Measurements from ENCODE around the gene KRR1.

The KRR1 gene

DNA sequence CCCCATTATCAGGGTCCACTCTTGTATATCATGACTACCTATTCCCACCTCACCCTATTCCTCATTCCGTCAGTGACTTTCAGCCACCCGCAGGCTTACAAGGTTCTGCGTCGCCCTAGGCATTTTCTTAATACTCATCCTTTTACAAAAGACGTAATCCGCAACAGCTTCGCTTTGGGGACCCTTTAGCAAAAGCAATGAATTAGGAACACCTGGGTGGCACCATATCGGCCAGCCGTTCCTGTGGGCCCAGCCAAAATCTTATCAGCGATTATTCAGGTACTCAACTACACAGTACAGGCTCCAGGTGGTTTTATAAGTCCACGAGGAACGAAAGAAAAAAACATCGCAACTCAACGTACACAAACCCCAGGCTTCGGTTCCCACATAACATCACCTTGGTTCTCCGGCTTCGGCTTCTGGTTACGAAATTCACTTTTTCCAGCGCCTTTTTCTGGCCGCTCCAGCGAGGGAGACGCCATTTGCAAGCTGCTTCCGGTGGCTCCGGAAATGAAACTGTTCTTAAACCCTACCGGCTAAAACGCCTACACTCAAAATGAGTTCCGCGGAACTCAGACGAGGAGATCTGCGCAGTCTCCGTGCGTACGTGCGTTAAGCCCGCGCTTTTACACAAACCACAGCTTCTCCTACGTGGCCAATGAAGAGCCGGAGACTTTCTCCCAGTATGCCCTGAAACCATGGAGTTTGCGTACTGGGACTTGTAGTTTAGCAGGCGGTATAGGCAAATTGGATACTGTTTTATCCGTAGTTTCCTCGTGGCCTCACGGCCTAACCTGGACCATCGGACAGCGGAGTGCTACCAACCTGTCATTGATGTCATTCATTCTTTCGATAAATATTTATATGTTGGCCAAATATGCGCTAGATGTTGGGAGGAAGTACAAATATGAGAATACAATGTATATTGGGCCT lies at the start of gene KRR1:
Gene KRR1, minus strand, starts transcription at position 494 of the 933 bp plus-strand sequence. Its CDS starts 12 bp downstream, at position 482.
- DNase-seq = peak; percentile 90

DNA sequence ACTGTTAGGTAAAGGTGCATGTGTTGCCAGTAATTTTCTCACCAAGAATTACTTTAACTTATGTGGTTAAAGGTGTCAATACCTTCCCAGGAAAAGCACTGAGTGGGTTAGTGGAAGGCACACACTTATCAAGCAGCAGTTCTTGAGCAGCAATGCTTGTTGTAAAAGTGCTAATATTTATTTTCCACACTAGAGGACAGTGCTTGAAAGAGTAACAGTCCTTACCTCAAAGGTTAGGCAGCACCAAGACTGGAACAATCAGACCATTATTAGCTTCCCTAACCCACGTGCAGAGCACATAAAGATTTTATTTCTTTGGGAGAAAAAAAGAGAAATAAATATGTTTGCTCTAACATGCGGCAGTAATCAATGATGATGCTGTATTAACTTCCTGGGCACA lies 48.8 kb upstream of the KRR1 start:
- DNase-seq = no peak

DNA sequence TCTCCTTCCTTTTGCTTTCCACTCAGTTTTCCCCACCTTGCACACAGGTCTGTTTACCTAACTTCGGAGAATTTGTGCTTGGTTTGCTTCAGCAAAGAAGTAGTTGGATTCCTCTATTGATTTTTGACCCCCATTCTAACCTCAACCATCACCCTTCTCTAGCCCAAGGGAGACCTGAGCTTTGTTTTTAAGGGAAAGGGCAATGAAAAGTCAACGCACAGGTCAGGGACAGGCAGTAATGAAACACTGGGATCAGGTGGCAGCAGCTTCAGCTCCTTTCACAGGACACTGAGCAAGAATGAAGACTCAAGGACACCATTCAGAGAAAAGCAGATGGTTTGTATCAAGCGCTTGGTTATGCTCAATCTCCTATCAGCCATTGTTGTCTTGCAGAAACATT lies 46.9 kb upstream of the KRR1 start:
- DNase-seq = no peak

DNA sequence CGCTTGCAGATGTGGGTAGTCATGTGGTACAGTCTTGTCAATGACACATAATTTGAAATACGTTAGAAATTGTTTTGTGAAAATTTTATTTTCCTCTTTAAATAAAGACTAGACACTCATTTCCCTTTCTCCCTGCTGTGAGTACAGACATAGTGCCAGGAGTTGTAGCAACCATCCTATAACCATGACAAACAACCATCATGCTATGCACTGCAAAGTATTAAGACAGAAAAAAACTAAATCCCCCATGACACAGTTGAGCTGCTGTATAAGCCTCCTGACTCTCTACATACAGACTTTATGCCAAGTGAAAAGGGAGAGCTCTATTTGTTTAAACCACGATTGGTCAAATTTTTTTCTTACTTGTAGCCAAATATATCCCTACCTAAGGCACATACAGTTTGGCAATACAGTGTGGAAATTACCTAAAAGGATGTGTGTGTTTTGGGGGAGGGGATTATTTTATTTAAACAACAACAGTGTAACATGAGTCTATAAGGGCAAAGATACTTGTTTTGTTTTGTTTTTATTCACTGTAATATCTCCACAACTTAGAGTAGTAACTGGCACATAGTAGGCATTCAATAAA lies 45.0 kb upstream of the KRR1 start:
- DNase-seq = no peak

DNA sequence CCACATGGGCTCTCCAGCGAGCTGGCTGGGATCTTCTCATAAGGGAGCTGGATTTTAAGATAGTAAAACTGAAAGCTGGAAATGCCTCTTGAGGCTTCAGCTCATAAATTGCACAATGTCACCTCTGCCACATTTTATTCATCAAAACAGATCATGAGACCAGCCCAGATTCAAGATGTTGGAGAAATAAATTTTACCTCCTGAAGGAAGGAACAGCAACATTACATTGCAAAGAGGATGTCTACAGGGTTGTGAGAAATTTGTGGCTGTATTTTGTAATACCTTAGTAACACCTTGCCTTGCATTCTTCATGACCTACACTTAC lies 43.1 kb upstream of the KRR1 start:
- DNase-seq = no peak

DNA sequence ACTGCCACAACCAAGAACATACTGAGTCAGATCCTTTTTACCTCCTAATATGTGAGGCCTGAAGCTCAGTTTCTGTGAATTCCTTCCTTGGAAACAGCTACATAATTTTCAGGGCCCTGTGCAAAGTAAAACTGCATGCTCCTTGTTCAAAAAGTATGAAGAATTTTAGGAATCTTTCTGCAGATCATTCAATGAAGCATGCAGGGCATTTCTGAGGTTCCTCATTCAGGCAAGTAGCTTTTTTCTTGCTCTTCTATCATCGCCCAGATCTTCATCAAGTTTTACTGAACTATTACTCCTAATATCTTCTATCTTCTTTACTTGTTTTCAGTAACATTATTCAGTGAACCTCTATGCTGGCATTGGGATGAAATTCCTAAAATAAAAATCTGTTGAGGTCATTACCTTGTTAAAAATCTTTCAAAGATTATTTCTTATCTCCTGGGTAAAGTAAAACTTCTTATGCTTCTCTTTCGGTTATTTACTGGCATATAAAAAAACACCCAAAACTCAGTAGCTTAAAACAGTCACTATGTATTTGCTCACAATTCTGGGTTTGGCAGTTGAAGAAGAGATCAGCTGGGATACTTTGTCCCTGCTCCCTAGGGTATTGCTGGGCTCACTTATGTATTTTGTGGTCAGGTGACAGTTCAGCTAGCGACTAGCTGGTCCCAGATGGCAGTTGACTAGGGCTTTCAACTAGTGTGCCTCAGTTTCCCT lies 42.6 kb upstream of the KRR1 start:
- DNase-seq = no peak

DNA sequence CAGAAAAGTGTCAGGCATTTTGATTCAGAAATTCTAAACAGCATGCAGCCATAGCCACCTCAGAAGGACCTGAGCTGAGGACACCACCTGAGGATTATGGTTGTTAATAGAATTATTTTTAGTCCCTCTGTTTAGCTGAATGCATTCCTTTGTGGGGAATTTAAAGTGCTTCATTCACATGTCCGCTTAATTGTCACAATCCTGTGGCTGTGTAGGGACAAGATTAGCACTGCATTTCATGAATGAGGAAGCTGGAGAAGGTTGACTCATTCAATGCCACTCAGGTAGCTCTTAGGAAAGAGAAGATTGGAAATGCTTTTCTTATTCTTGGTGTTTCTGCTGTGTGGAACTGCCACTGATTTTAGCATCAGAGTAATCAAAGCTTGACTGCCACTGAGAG lies 42.0 kb upstream of the KRR1 start:
- peak; percentile 5 for DNase-seq

DNA sequence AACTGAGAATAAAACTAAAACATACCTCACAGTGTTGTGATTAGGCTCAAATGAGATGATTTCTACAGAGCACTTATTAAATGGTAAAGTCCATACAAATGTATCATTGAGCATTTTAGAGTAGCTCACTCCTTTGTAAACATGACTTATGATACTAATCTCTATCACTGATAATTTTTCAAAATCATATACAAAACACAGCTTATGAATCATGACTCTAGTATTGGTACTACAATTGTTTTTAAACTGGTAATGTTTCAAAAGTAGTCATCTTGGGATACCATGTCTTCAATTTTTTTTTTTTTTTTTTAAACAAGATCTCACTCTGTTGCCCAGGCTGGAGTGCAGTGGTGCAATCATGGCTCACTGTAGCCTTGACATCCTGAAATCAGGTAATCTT lies 40.1 kb upstream of the KRR1 start:
- DNase-seq = no peak

DNA sequence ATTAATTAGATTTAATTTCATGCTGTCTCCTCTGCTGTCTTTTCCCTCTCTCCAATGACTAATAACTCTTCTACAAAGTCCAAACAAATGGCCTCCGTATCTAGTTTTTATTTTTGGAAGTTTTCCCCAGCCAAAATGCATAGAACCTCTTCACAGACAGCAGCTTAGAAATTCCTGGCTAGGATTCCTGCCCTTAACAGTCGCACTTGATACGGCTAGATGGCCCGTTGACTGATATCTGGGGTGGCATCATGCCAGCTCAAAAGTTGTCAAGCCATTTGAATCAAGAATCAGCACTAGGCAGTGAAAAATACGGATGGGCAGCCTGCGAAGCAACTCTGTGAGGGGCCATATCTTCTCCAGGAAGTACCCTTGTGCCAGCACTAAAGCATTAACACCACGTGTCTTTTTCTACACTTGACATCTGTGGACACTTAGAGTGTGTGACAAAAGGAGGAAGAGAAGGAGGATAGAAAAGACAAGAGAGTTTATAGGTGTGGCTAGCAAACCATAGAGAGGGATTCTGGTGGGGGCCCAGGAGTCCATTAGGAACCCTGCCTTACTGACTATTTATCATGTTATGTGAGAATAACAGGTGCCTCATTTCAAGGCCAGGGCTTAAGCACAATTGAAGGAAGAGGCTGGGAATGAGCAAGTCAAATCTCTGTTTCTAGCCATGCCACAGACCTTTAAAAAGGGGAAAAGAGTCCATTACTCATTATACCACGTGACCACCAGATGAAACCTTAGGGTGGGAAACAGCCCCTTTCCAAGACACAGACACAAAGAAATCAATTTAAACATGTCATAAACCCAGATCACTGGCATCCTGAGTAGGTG lies 39.2 kb upstream of the KRR1 start:
- no peak for DNase-seq

DNA sequence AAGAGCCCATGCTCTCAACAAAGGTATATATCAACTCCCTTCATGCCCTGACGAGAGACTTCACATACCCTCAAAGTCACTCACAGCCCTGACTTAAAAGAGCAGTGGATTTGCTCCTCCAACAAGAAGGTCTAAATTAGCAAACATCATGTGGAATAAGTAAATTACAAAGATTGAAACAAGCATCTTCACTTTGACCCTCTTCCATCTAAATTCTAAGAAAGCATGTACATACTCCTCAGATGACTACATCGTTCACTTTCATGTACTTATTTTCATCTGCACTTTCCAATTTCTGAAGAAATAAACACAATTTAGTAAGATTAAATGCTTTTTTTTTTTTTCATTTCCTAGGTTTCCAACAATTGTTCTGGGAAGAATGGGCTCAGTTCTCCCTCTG lies 38.6 kb upstream of the KRR1 start:
- no peak for DNase-seq

DNA sequence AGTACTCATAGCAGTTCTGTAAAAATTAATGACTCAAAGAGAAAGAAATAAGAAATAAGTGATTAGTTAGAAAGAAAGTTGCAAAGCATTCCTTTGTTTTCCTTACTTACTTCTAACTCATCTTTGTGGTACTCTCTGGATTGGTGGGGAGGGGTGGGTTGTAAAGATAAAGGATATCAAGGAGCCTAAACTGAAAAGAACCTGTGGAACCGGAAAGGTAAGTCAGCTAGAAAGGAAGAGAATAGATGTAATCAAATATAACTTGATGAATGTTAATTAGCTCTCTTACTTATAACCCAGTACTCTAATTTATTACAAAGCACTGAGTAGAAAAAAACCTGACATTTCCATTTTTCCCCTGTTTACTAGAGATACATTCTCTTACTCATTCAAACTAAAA lies 37.5 kb upstream of the KRR1 start:
- no peak for DNase-seq

DNA sequence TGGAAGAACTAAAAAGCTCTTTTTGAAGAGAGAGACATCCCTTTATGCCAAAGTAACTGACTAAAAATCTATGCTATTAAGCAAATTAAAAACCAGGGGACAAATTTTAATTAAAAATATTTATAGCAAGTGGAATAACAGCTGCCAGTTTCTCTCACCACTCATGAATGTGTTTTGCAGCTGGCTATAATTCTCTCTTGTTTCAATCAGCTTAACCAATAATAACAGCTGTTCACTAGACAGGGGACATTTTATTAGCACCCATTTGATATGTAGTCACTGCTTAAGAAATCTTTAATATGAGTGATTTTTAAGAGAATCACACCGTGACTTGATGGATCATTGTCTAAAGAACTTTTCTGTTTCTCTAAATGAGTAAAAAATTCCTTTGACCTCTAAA lies 34.2 kb upstream of the KRR1 start:
- no peak for DNase-seq

DNA sequence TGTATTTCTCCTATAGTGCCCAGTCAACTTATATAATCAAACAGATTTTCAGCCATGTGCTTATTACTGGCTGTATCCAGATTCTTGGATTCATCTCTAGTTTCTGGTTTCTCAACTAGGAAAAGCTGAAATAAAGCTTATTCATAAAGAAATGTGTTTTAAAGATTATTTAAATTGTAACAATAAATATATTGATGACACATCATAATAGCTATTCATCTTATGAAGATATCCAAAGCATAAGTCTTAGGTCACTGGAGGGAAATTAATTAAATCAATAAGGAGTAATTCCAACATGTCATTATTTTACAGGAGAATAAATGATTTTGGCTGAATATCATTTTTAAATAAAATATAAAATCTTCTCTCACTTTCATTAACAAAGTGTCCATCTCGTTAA lies 32.1 kb upstream of the KRR1 start:
- DNase-seq = no peak

DNA sequence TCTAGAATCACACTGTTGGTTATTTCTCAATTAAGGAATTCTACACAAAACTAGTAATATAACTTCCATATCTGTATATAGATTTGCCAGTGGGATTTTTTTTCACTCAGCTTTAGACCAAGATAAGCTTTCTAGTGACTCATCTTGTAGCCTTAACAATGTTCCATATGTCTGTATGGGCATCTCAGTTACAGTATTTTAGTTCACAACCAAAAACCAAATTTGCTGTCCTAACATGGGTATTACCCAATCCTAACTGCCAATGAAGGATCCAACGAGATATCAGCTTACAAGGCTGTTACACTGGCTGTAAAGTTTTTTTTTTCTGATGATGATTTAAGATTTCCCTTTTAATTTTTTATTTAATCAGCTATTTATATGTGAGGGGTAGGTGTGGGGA lies 31.5 kb upstream of the KRR1 start:
- DNase-seq = no peak

DNA sequence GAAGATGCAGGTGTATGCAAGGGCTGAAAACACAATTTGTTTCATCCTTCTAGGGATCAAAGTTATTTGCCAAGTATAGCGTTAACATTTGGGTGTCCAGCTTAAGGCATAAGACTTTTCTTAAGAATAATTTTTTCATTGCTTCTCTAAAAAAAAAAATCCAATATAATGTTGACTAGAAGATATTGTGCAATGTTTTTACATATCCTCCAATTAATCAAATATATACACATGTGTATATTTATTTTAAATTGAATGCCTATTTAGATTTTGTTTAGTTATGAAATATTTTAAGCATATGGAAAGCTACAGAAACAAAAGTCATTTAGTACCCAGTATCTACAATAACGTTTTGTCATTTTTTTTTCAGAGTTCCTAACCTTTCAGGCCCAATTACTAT lies 28.5 kb upstream of the KRR1 start:
- no peak for DNase-seq

DNA sequence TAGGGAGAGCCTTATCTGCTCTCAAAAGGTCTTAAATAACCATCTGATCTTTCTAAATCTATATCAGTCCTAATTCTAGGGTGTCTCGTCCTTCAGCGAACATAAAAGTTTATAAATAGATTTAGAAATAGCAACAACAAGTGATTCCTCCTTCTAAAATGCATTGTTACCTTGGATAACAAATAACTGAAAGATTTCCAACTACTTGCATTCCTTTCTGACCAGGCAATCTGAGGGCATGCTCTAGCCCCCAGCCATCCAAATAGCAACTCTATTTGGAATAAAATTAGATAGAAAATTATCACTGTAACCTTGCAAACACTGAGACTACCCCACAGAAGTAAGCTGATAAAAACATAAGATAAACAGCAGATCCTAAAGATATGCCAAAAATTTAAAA lies 21.8 kb upstream of the KRR1 start:
- DNase-seq = no peak

DNA sequence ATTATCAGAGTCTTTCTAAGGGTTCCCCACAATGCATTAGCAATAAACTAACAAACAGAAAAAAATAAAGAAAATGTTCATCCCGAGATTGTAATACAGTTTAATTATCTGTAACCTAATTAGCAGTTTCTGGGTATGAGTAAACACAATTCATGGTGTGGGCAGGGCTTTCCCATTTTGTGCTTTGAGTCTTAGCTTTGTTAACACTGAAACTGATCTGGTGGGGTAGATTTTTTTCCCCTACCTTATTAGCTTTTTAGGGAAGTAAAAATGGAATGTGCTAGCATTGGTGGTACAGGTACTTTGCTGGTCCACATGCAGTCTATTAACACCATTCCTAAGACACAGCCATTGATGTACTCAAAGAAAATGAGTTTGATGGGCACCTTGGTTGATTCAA lies 18.4 kb upstream of the KRR1 start:
- no peak for DNase-seq

DNA sequence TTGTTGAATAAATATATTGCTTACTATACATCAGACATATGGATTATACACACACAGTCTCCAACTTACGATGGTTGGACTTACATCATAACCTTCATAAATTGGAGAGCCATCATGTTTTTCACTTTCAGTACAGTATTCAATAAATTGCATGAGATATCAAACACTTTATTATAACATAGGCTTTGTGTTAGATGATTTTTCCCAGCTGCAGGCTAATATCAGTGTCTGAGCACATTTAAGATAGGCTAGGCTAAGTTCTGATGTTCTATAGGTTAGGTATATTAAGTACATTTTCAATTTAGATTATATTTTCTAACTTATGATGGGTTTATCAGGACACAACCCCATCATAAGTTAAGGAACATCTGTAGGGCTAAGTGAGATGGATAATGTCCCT lies 17.9 kb upstream of the KRR1 start:
- DNase-seq = no peak

DNA sequence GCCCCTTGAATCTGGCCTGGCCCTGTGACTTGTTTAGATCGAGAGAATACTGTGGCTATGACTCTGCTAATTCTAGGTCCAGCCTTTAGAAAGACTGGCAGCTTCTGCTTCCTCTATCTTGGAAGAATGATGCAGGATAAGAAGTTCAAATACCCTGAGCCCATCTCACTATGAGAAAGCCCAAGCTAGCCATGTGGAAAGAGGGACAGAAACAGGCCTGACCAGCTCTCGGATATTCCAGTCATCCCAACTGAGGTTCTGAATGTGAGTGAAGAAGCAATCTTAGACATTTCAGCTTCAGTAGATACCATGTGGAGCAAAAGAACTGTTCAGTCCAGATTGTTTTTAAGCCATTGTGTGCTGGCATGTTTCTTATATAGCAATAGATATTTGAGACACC lies 17.3 kb upstream of the KRR1 start:
- DNase-seq = peak; percentile 7

DNA sequence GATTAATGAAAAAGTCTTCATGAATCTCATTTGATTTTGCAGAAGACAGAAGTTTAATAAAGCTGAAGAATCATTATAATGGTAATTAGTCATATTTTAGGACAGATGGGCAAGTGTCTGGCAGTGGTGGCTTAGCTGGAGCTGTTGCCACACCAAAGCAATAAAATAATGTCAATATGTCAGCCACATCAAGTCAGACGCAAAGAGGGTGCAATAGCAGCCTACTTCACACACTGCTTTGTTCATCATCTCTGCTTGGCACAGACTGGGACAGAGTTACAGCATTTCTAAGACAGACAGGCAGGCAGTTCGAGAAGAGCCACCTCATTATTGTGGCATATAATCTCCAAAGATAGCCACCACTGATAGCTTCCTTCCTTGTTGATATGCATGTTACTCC lies 16.9 kb upstream of the KRR1 start:
- no peak for DNase-seq

DNA sequence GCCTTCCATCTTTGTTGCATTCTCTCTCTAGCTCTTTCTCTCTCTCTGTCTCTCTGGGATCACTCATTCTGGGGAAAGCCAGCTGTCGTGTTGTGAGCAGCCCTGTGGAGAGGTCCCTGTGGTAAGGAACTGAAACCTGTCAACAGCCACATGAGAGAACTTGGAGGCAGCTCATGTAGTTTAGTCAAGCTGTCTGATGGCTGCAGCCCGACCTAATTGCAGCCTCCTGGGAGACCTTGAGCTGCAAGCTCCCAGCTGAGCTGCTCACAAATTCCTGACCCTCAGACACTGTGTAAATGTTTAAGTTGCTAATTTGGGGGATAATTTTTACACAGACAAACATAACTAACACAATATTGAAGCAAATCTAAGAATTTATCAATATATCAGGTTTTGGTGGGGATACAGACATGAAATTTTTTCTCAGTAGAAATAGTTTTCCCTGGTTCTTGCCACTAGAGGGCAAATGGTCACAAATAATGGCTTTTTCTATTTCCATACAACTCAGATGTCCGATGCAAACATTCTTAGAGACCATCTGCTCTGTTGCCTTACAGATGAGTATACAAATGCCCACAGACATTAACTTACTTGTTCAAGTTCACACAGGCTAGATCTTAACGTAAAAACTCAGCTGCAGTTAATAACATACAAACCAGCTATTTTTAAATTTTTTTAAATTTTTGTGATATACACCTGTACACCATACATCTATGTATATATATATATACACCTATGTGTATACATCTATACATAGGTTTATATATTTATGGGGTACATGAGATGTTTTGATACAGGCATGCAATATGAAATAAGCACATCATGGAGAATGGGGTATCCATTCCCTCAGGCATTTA lies 15.5 kb upstream of the KRR1 start:
- DNase-seq = no peak

DNA sequence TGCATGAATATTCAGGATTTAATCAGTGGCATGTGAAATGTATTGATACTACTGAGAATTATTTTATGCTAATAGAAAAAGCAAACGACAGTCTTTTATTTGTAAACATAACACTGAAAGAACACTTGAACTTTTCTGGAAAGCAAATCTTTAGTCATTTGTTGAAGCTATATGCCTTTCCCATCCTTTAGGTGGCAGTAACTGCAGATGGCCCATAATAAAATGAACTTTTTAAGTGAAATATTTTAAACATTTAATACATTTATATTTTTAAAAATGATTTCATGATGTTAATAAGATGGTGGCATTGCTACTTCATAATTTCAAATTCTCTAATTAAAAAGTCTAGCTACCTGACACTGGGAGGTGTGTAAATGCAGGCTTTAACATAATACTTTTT lies 13.9 kb upstream of the KRR1 start:
- no peak for DNase-seq
